Jurkat, Clone E6-1 (cell line): ENCODE data around the gene CYP27C1. TPM values are rescaled to one million over a fixed set of nuclear protein-coding genes. Genes with fewer than 3 reads are reported as not detected.
"Not testable (repeated sequence)": the region's sequence is repeated elsewhere in the genome, so short reads cannot be mapped to it uniquely, and the experiment has no call there.

Source experiments
- DNase-seq: peaks from one replicate; pipeline ENCODE4 v3.0.0-alpha.2; 2011; ENCODE audit warnings: low read depth, low spot score
- H3K4me3 ChIP-seq: 2 replicates; pipeline ENCODE4 v1.5.1; 2011; ENCODE audit warnings: mild to moderate bottlenecking, low read length, control low read depth, moderate library complexity
- polyA plus RNA-seq: library from polyadenylated mRNA; unstranded; fragments of >200 nt; gene quantifications from one replicate; pipeline ENCODE4 v1.2.1, GENCODE V29; 2012; ENCODE audit warnings: missing spikeins; ENCODE audit not compliant: insufficient read length, insufficient read depth

CYP27C1 gene, protein sequence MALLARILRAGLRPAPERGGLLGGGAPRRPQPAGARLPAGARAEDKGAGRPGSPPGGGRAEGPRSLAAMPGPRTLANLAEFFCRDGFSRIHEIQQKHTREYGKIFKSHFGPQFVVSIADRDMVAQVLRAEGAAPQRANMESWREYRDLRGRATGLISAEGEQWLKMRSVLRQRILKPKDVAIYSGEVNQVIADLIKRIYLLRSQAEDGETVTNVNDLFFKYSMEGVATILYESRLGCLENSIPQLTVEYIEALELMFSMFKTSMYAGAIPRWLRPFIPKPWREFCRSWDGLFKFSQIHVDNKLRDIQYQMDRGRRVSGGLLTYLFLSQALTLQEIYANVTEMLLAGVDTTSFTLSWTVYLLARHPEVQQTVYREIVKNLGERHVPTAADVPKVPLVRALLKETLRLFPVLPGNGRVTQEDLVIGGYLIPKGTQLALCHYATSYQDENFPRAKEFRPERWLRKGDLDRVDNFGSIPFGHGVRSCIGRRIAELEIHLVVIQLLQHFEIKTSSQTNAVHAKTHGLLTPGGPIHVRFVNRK
- polyA plus RNA-seq, result not detected

DNA sequence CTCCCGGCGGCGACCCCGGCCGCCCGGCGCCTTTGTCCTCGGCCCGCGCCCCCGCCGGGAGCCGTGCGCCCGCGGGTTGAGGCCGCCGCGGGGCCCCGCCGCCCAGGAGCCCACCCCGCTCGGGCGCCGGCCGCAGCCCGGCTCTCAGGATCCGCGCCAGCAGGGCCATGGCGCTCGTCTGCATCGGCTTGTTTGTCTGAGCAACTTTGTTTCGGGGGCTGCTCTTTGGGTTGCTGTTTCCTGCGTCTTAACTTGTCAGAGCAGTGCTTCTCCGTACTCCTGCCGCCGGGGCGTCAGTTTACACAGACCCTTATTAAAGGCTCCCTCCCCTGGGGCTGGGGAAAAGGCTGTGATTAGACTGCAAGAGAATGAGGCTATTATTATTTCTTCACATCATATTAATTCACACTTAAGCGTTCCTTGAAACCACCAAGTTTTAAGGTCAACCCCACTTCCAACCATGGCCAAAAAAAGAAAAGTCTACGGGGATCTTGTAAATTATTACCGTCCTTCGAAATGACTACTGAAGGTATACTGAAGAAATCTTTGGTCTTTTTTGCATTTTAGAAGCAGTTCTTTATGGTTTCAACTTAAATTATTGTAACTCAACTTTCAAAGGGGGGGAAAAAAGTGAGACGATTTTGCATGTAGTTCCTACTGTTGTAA lies at the start of gene CYP27C1:
TSS of gene CYP27C1 (minus strand) at position 198 of the 666 bp plus-strand sequence. CDS start at position 169, 29 bp downstream.
- H3K4me3 ChIP-seq, result no peak within 1 kb of the TSS; the same call in 1 of the 2 replicates
- no peak for DNase-seq

- no peak for DNase-seq
- no peak overlapping the region for H3K4me3 ChIP-seq
These were observed 41.8 kb upstream of the CYP27C1 start for GRCh38 chr2:127261804-127262406.

- no peak overlapping the region for H3K4me3 ChIP-seq
- DNase-seq, result no peak
These were observed 39.3 kb upstream of the CYP27C1 start for GRCh38 chr2:127259355-127259754.

DNA sequence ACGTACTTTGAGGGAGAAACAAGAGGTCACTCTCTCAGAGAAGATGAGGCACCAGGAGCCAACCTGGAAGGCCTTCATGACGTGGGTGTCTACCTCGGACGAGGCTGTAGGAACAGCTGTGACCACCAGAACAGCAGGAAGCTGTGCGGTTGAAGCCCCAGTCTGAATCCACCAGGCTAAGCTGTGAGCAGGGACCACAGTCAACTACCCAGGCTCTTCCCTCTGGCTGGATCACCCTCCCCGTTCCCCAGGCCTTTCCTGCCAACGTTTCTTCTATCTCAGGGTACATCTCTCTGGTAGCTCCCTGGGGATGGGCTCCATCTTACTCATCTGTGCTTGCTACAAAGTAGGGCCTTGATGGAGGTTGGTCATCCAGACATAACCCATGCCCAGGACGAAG lies 36.8 kb upstream of the CYP27C1 start:
- no peak for DNase-seq
- H3K4me3 ChIP-seq, result no peak overlapping the region

DNA sequence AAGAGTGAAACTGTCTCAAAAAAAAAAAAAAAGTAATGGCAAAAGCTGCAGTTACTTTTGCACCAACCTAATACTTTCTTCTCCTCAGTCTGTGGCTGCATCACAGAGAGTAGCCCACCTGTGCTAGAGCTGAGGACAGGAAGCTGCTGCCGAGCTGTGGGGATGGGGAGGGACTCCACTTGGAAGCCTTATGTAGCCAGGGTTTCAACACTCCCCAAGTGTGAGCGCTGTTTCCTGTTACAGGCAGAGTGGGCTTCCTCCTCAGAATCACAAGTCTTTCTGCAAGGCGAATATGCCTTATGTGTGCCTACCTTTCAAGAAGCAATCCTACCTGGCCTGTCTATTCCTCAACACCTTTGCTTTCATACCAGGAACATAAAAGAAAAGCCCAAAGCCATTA lies 36.3 kb upstream of the CYP27C1 start:
- peak; percentile 47 for DNase-seq
- H3K4me3 ChIP-seq, result no peak overlapping the region

GRCh38 chr2:127255721-127256120 lies 35.6 kb upstream of the CYP27C1 start:
- DNase-seq, result no peak
- no peak overlapping the region for H3K4me3 ChIP-seq

GRCh38 chr2:127255146-127255545 lies 35.0 kb upstream of the CYP27C1 start:
- no peak overlapping the region for H3K4me3 ChIP-seq
- DNase-seq, result peak; percentile 9

DNA sequence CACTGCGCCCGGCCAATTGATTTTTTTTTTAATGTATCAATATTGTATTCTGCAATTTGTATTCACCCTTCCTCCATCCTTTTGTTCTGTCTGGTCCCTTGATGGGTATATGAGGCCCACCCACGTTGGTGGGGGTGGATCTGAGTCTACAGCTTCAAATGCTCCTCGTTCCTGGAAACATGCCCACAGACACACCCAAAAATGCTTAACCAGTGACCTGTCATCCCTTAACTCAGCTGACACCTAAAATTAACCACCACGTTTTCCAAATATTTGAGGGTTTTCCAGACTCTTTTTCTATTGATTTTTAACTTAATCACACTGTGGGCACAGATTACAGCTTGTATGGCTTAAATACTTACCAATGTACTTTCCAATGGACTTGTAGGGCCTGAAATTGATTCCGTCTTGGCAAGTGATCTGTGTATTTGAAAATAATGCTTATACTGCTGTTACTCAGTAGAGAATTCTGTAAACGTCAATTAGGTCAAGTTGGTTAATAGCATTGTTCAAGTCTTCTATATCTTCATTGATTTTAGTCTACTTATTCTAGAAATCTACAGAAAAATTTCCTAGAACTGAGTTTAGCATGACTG lies 34.4 kb upstream of the CYP27C1 start:
- no peak for DNase-seq
- no peak overlapping the region for H3K4me3 ChIP-seq

- DNase-seq, result not testable (repeated sequence)
These were observed 21.1 kb upstream of the CYP27C1 start for GRCh38 chr2:127241184-127241583.

GRCh38 chr2:127239395-127239794 lies 19.3 kb upstream of the CYP27C1 start:
- no peak for DNase-seq

More at GRCh38 chr2:127241184-127241583, 21.1 kb upstream of the CYP27C1 start:
- H3K4me3 ChIP-seq, result not testable (repeated sequence)

GRCh38 chr2:127237768-127238167 lies 17.7 kb upstream of the CYP27C1 start:
- H3K4me3 ChIP-seq, DNase-seq: not testable (repeated sequence)

More at GRCh38 chr2:127239395-127239794, 19.3 kb upstream of the CYP27C1 start:
- H3K4me3 ChIP-seq, result no peak overlapping the region

GRCh38 chr2:127235082-127235702 lies 15.1 kb upstream of the CYP27C1 start:
- H3K4me3 ChIP-seq, result no peak overlapping the region
- no peak for DNase-seq

GRCh38 chr2:127233710-127234109 lies 13.6 kb upstream of the CYP27C1 start:
- no peak overlapping the region for H3K4me3 ChIP-seq
- DNase-seq, result no peak

DNA sequence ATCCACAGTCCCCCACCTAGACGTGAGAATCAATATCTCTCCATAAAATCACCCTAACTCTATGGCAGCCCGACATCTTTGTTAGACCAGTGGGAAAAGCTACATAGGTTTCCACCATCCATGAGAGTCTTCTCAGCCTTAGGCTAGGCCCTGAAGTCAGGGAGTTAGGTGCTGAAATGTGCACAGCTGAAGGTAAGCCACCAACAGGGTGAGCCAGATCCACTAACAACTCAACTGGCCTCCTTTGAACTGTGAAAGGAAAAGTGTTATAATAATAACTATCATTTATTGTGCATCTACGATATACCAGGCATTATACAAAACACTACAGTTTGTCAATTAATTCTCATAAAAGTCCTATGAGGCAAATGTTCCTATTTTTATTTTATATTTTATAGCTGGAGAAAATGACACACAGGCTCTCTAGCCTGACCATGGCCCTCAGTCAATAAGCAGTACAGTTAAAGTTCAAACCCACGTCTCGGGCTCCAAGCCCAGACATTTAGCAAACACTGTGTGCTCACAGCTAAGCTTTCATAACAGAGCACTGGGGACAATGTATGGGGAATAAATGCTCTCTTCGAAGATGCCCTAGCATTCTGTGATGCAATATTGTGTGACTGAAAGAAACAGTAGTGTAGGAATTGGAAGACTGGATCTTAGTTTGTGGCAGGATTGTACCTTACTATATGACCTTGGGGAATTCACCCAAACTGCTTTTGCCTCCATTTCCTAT lies 11.2 kb upstream of the CYP27C1 start:
- no peak for DNase-seq
- no peak overlapping the region for H3K4me3 ChIP-seq

- no peak overlapping the region for H3K4me3 ChIP-seq
- DNase-seq, result no peak
These were observed 9.5 kb upstream of the CYP27C1 start for GRCh38 chr2:127229555-127229954.

GRCh38 chr2:127228102-127228501 lies 8.0 kb upstream of the CYP27C1 start:
- DNase-seq, result no peak
- no peak overlapping the region for H3K4me3 ChIP-seq

DNA sequence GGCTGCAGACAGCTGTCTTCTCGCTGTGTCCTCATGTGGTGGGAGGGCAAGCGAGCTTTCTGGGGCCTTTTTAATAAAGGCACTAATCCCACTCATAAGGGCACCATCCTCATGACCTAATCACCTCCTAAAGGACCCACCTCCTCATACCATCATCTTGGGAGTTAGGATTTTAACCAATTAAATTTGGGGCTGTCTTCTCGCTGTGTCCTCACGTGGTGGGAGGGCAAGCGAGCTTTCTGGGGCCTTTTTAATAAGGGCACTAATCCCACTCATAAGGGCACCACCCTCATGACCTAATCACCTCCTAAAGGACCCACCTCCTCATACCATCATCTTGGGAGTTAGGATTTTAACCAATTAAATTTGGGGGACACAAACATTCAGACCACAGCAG lies 7.2 kb upstream of the CYP27C1 start:
- not testable (repeated sequence) for H3K4me3 ChIP-seq, DNase-seq
